ENCODE results near the gene TMEM244.
"Not testable (repeated sequence)": the region's sequence is repeated elsewhere in the genome, so short reads cannot be mapped to it uniquely, and the experiment has no call there.

TMEM244 gene

DNA sequence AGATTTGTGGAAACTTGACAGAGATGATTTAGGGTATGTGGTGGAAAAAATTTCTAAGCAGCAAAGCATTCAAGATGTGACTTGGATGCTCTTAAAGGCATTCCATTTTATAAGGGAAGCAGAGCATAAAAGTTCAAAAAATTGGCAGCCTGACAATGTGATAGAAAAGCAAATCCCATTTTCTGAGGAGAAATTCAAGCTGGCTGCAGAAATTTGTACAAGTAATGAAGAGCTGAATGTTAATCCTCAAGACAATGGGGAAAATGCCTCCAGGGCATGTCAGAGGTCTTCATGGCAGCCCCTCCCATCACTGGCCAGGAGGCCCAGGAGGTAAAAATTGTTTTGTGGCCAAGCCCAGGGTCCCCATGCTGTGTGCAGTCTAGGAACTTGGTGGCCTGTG is 58.2 kb downstream of the TMEM244 start:
- DNase-seq, result not testable (repeated sequence)

DNA sequence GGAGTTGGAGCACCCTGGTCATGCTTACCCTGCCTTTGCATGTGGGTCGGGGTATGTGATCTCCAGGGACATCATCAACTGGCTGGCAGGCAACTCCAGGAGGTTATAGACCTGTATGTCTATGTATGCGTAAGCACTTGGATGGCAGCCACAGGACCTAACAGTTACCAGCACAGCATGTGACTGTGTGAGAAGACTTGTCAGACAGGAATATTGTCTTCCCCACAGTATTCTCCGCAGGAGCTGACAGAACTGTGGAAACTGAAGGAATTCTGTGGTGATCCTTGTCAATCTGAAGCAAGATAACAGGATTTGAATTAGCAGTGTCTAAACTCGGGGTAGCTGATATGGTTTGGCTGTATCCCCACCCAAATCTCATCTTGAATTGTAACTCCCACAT is 59.2 kb downstream of the TMEM244 start:
- no peak for DNase-seq

DNA sequence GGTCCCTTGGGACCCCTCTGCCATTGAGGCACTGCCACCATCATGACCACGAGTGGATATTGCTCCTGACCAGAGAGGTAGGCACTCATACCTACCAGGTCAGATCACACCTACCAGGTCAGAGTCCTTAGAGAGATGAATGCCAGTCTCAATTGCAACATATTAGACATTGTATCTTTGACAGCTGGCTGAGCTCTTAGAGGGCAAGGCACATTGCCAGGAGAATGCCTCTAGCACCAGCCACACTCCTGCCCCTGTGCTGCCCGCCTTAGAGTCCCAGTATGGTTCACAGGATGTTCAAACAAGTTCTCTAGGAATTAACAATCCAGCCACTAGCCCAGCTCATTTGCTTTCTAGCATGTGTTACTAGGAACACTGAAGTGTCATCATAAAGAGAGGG is 65.9 kb downstream of the TMEM244 start:
- DNase-seq, result no peak

DNA sequence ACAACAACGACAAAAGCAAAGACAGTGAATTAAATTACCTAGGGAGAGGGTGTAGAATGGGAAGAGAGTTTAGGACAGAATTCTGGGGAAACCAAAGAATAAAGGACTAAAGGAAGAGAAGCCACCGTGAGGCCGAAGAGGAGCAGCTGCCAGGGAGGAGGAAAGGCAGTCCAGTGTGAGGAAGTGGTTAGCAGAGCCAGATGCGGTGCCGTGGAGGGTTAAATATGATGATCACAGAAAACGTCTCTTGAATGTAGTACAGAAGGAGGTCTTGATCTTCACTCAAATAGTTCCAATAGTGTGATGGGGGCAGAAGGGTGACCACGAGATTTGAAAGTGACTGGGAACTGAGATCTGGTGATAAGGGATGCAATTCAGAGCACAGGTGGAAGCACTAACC is 67.7 kb downstream of the TMEM244 start:
- DNase-seq, result no peak

GRCh38 chr6:129792049-129792448 is 69.1 kb downstream of the TMEM244 start:
- DNase-seq, result no peak

DNA sequence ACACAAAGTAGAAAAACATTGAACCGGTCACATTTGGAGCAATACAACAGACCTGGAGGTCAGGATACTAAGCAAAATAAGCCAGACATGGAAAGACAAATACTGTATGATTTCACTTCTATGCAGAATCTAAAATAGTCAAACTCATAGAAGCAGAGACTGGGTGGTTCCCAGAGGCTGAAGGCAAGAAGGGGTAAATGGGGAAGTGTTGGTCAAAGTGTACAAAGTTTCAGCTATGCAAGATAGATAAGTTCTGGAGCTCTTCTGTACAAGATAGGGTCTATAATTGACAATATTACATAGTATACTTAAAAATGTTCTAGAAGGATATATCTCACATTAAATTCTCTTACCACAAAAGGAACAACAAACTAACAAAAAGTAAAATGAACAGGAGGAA is 70.3 kb downstream of the TMEM244 start:
- DNase-seq, result peak; percentile 83

- DNase-seq, result no peak
Observed at GRCh38 chr6:129789974-129790373, 71.1 kb downstream of the TMEM244 start.

DNA sequence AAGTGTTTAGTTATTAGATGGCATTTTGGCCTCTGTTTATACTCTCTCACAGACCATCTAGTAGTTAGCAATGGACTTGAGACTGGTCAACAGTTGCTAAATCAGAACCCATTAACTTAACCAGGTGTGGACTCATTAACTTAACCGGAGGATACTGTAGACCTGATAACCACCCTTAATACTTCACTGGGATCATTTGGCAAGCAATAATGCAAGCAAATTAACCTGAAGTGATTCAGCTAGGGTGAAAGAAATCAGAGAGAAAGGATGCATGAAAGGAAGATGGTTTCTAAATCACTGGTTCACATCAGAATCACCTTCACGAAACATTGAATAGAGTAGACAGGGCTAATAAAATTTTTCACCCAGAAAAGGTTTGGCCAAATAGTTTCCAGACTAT is 73.3 kb downstream of the TMEM244 start:
- DNase-seq, result no peak

GRCh38 chr6:129786548-129786947 is 74.6 kb downstream of the TMEM244 start:
- no peak for DNase-seq

DNA sequence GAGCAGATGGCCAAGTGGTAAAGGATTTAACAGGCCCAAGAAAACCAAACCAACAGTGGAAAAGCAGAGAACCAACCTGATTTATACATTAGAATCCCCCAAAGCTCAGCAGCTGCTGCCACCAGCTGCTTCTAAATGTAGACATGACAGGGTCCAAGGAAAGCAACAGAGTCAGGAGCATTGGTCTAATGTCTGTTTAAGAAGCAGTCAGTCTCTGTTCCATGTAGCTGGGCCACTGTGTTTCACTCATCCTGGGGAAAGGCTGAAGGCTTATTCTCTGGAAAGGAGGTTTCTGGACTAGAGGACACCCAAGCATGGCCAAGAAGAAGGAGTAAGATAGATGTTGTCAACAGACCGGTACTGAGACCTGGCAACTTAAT is 75.4 kb downstream of the TMEM244 start:
- no peak for DNase-seq

GRCh38 chr6:129785047-129785755 is 75.9 kb downstream of the TMEM244 start:
- no peak for DNase-seq

Data from OCI-M1 (cell line).